K562 (cell line): ENCODE measurements around the gene DAPK1. TPM values are rescaled to one million over a fixed set of nuclear protein-coding genes. Genes with fewer than 3 reads are reported as not detected.

Experiments
- BHLHE40 ChIP-seq: IDR thresholded peaks from 2 replicates; pipeline ENCODE4 v1.6.1; 2011; ENCODE audit warnings: low read length, improper control_type of control experiment
- CAMTA2 ChIP-seq: fragments of 250-450 bp; sonication (Bioruptor Pico); conservative IDR thresholded peaks from 2 replicates; pipeline ENCODE4 v1.5.1; 2022
- CHD7 ChIP-seq: fragments of 200-600 bp; sonication (generic); IDR thresholded peaks from one replicate; pipeline ENCODE4 v1.6.1; 2012; ENCODE audit warnings: mild to moderate bottlenecking, low read depth, low read length, inconsistent platforms
- CREB3 ChIP-seq: fragments of 450-650 bp; conservative IDR thresholded peaks from 2 replicates; pipeline ENCODE4 v1.6.1; 2016; ENCODE audit warnings: missing genetic modification characterization, low read depth, mild to moderate bottlenecking, missing compliant biosample characterization, moderate library complexity
- DNMT1 ChIP-seq: fragments of 450-650 bp; IDR thresholded peaks from 2 replicates; pipeline ENCODE4 v1.6.1; 2016; ENCODE audit warnings: antibody characterized with exemption, mild to moderate bottlenecking
- EWSR1 ChIP-seq: fragments of 450-650 bp; IDR thresholded peaks from 2 replicates; pipeline ENCODE4 v1.6.1; 2018; ENCODE audit warnings: borderline replicate concordance, mild to moderate bottlenecking, low read depth, moderate library complexity; ENCODE audit not compliant: partially characterized antibody
- FOSL1 ChIP-seq: fragments of 200-800 bp; sonication (Bioruptor generic); conservative IDR thresholded peaks from 2 replicates; pipeline ENCODE4 v1.6.1; 2016; ENCODE audit warnings: missing genetic modification characterization, missing compliant biosample characterization
- HMGXB4 ChIP-seq: sonication (generic); formaldehyde crosslinking; IDR thresholded peaks from 2 replicates; pipeline ENCODE4 v1.8.1; 2023; ENCODE audit warnings: mild to moderate bottlenecking, missing genetic modification reagents
- KLF6 ChIP-seq: fragments of 250-450 bp; sonication (Bioruptor Pico); IDR thresholded peaks from 2 replicates; pipeline ENCODE4 v1.4.0; 2020; ENCODE audit warnings: mild to moderate bottlenecking, moderate library complexity, borderline replicate concordance
- MED1 ChIP-seq: sonication (generic); formaldehyde crosslinking; IDR thresholded peaks from 2 replicates; pipeline ENCODE4 v1.8.1; 2023; ENCODE audit warnings: missing genetic modification reagents, borderline replicate concordance
- MIER1 ChIP-seq: fragments of 450-650 bp; IDR thresholded peaks from 2 replicates; pipeline ENCODE4 v1.6.1; 2016; ENCODE audit warnings: antibody characterized with exemption, mild to moderate bottlenecking, low read depth
- NFE2 ChIP-seq: IDR thresholded peaks from 2 replicates; pipeline ENCODE4 v1.6.1; 2014; ENCODE audit warnings: antibody characterized with exemption, low read depth
- NUFIP1 ChIP-seq: fragments of 450-650 bp; IDR thresholded peaks from 2 replicates; pipeline ENCODE4 v1.6.1; 2018; ENCODE audit not compliant: partially characterized antibody
- RHOXF2B ChIP-seq: fragments of 250-450 bp; sonication (Bioruptor Pico); conservative IDR thresholded peaks from 2 replicates; pipeline ENCODE4 v1.5.1; 2021
- polyA plus RNA-seq, 8 experiments: library from polyadenylated mRNA; depleted of rRNA in 4 of 8; stranded (reverse) in 5 of 8; unstranded in 3 of 8; fragments of >200 nt; fragmentation: Nextera tagmentation in 2 of 8; fragmentation: Illumina TruSeq in 1 of 8; extraction: Ambion mirVana in 2 of 8; extraction: Trizol in 1 of 8; gene quantifications; 2 replicates each; pipeline versions ENCODE4 v1.2.1 to v1.2.3, GENCODE V29; 2011 to 2014; ENCODE audit warnings: inconsistent platforms in 1 of 8, missing spikeins in 1 of 8
- total RNA-seq, 7 experiments: library from RNA; depleted of rRNA in 6 of 7; stranded (reverse); fragments of >200 nt in 6 of 7; fragmentation: Illumina TruSeq in 2 of 7; extraction: Trizol in 2 of 7; gene quantifications; 2 replicates each; pipeline versions ENCODE4 v1.2.1 to v1.2.3, GENCODE V29; 2011 to 2021; ENCODE audit warnings: low replicate concordance in 1 of 7

The DAPK1 gene
- total and polyA plus RNA-seq, 9 of the 15 experiments (the other 6 are each of a cell fraction or from before 2014, with no cell fraction given) = 1.7 to 26.4 (median 15.8) TPM

- TF ChIP-seq CHD7 (no peak), CAMTA2 (CRISPR knock-in tag) (no peak), NFE2 (peak; percentile 91), MED1 (CRISPR knock-in tag) (no peak), EWSR1 (no peak), BHLHE40 (peak; percentile 81), FOSL1 (tag) (peak; percentile 94), DNMT1 (no peak), KLF6 (CRISPR knock-in tag) (no peak), HMGXB4 (CRISPR knock-in tag) (no peak), RHOXF2B (CRISPR knock-in tag) (no peak), MIER1 (0 out of 2 replicates have a peak, but pooled peaks have one; percentile 51), NUFIP1 (no peak), CREB3 (tag) (0 out of 2 replicates have a peak, but pooled peaks have one; percentile 41)
These were observed 215.8 kb downstream of the DAPK1 start (continued) for GRCh38 chr9:87713278-87713987.
